Stimulated activated naive CD8-positive, alpha-beta T cell treated with anti-CD3 and anti-CD28 coated beads, Interleukin-15, amount 100 ng/mL, for 72 hours (primary cell): Measurements from ENCODE around the gene POLR2E.

Source experiments
- ATAC-seq: fragments of 150-1000 bp; cut with Tn5 transposase; 2 replicates; pipeline ENCODE4 v1.10.0; 2021; ENCODE audit warnings: mild to moderate bottlenecking, moderate library complexity
- DNase-seq, 2 donors: peaks; one replicate each; pipeline ENCODE4 v3.0.0; 2021 to 2022
- H3K27ac Mint-ChIP-seq, 2 donors: one replicate each; pipeline ENCODE4 v1.8.0; 2022; ENCODE audit warnings: mild to moderate bottlenecking in 2 of 2, mixed read lengths in 2 of 2, moderate library complexity in 2 of 2
- H3K27me3 Mint-ChIP-seq: one replicate; pipeline ENCODE4 v1.8.0; 2022; ENCODE audit warnings: mixed read lengths
- H3K4me1 Mint-ChIP-seq: one replicate; pipeline ENCODE4 v1.8.0; 2022; ENCODE audit warnings: mild to moderate bottlenecking, mixed read lengths
- H3K4me3 Mint-ChIP-seq, 2 donors: one replicate each; pipeline ENCODE4 v1.8.0; 2022; ENCODE audit warnings: mild to moderate bottlenecking in 2 of 2, mixed read lengths in 2 of 2, moderate library complexity in 1 of 2
- H3K9me3 Mint-ChIP-seq, 2 donors: one replicate each; pipeline ENCODE4 v1.8.0; 2022; ENCODE audit warnings: mixed read lengths in 2 of 2

POLR2E gene

DNA sequence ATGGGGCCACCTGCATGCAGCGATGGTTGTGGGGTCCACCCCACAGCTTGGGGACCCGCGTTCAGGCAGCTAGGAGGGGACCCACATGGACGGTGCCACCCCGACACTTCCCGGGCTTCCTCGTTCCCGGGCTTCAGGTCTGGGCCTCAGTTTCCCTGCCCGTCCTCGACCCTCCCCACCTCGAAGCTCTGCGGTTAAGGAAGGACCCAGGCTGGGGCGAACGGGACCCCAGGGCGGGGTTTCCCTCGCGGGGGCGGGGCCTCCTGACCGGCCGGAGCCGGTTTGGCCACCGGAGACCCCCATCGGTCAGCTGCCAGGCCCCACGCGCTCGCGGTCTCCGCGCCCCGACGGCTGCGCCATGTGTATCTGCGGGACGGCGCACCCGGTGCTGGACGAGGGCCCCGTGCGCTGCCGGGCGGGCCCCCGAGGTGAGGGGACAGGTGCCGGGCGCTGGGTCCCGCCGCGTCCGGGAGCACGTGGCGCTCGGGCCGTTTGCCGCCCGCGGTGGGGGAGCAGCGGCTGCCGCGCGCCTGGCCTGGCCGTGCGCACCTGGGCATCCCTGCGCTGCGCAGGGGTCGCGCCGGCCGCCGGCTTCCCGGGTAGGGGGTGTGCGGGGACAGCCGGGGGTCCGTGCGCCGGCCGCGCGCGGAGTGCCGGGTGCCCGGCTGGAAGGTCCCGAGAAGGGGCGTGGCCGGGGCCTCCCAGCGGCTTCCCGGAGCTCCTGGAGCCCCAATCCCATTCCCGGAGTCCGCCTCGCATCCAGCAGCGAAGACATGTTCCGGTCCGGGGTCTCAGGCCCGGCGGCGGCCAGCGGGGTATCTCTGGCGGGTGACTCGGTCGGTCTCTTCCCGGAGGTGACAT is 24.0 kb downstream of the POLR2E start:
- Mint-ChIP-seq H3K9me3 (no peaks in the 10 kb centered on the region), H3K27me3 (no peaks in the 10 kb centered on the region), H3K27ac (no peak overlapping the region), H3K4me3 (peak overlapping the region; percentile 70 to 79), H3K4me1 (peaks cover 68% of the 10 kb centered on the region)
- no peak for DNase-seq
- ATAC-seq: no peak

DNA sequence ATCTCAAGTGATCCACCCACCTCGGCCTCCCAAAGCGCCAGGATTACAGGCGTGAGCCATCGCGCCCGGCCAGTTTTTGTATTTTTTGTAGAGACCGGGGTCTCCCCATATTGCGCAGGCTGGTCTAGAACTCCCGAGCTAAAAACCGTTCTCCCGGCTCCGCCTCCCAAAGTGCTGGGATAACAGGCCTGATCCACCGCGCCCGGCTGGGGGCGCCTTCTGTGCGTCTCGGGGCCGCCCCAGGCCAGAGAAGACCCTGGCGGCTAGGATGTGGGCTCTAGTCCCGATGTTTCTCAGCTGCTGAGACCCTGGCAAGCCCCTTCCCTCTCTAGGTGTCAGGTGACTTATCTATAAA is 24.6 kb downstream of the POLR2E start:
- H3K9me3 Mint-ChIP-seq: no peaks in the 10 kb centered on the region
- no peak for DNase-seq
- no peak for ATAC-seq
- H3K27me3 Mint-ChIP-seq: no peaks in the 10 kb centered on the region
- H3K4me1 Mint-ChIP-seq: peaks cover 68% of the 10 kb centered on the region
- H3K4me3 Mint-ChIP-seq: peak overlapping the region; percentile 93
- H3K27ac Mint-ChIP-seq: no peak overlapping the region

DNA sequence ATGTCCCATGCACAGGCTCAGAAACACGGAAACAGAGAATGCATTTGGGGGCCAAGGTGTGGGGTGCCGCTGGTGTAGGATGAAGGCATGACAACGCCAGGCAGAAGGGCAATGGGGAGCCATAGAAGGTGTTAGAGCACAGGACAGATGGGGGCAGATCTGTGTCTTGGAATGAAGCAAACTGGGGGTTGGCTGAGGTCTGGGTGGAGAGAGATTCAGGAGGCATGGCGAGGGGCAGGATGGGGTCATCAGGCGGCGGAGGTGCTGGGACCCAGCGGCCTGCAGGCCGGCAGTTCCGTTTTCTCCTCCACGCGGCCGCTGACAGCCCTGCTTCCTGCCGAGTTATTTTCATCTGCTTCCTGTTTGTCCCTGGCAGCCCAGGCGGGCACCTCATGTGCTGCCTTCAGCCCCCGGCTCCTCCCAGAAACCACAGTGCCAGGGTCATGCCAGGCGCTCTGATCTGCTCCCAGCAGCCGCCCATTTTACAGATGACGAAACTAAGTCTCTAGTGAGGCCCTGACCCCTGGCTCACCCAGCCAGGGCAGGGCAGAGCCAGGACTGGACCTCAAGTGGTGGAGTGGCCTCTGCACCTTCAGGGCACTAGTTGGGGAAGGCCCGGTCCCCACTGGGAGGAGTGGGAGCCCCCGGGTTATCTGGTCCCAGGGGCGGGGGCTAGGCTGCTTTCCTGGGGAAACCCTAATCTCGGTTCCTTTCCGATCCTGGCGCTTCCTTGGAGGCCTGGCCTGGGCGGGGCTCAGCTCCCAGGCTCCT is 26.0 kb downstream of the POLR2E start:
- no peaks in the 10 kb centered on the region for H3K27me3 Mint-ChIP-seq
- H3K27ac Mint-ChIP-seq: peak overlapping the region; percentile 94 to 97
- H3K4me1 Mint-ChIP-seq: peaks cover 73% of the 10 kb centered on the region
- H3K4me3 Mint-ChIP-seq: peak overlapping the region; percentile 93
- peak; percentile 39 to 74 for DNase-seq
- ATAC-seq: peak; percentile 24
- H3K9me3 Mint-ChIP-seq: no peaks in the 10 kb centered on the region

DNA sequence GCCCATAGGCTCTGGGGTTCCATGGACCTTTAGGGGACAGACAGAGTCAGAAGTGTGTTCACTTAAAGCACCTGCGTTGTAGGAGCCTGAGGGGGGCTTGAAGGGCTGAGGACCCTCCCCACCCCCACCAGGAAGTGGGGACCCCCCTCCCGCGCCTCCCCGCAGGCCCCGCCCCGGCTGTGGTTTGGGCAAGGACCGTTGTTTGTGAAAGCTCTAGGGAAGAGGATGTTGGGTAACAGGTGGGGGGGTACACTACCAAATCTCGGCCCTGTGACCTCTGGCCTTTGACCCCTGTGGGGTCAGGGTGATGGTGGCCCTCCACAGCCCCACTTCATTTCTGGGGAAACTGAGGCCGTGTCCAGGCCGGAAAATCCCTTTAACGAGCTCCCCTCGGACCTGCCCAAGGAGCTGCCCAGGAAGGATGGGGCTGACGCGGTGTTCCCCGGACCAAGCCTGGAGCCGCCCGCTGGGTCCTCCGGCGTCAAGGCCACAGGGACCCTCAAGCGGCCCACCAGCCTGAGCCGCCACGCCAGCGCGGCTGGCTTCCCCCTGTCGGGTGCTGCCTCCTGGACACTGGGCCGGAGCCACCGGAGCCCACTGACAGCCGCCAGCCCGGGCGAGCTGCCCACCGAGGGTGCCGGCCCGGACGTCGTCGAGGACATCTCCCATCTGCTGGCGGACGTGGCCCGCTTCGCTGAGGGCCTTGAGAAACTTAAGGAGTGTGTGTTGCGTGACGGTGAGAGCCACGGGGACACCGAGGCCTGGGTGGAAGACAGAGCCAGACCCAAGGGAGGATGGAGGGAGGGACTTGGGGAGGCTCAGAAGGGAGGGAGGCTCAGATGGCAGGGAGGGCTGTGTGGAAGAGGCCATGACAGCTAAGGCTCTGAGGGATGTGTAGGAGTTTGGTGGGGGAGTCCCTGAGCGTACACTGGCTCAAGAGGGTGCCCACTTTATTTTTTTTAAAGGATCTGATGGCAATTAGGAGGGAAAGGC is 26.9 kb downstream of the POLR2E start:
- DNase-seq: peak; percentile 60 to 75
- H3K27ac Mint-ChIP-seq: peak overlapping the region; percentile 94 to 98
- H3K4me3 Mint-ChIP-seq: peak overlapping the region; percentile 93
- H3K27me3 Mint-ChIP-seq: no peaks in the 10 kb centered on the region
- no peaks in the 10 kb centered on the region for H3K9me3 Mint-ChIP-seq
- ATAC-seq: peak; percentile 27
- peaks cover 73% of the 10 kb centered on the region for H3K4me1 Mint-ChIP-seq

DNA sequence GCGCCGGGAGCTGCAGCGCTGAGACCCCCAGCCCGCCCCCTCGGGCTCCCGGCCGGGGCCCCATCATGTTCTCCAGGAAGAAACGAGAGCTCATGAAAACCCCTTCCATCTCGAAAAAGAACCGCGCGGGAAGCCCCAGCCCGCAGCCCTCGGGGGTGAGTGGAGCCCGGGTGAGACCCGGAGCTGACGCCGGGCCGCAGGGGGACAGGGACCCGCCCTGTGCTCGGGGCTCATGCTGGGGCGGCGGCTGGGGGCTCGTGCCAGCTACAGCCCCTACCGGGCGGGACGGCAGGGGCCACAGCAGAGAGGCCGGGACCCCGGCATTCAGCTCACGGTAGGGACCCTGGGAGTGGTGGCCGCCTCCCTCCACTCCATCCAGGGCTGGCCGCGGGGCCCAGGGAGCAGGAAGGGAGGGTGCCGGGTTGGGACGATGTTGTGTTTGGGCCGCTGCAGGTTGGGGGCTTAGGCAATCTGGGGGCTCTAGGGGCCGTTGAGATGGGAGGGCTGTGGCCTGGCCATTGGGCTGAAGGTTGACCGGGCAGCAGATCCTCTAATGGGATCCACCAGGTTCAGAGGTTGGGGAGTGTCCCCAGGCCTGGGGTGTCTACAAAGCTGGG is 27.7 kb downstream of the POLR2E start:
- peak; percentile 85 for DNase-seq
- ATAC-seq: peak; percentile 74
- H3K4me3 Mint-ChIP-seq: peak overlapping the region; percentile 93
- peak overlapping the region; percentile 93 to 98 for H3K27ac Mint-ChIP-seq
- H3K9me3 Mint-ChIP-seq: no peaks in the 10 kb centered on the region
- H3K27me3 Mint-ChIP-seq: no peaks in the 10 kb centered on the region
- peaks cover 67% of the 10 kb centered on the region for H3K4me1 Mint-ChIP-seq

DNA sequence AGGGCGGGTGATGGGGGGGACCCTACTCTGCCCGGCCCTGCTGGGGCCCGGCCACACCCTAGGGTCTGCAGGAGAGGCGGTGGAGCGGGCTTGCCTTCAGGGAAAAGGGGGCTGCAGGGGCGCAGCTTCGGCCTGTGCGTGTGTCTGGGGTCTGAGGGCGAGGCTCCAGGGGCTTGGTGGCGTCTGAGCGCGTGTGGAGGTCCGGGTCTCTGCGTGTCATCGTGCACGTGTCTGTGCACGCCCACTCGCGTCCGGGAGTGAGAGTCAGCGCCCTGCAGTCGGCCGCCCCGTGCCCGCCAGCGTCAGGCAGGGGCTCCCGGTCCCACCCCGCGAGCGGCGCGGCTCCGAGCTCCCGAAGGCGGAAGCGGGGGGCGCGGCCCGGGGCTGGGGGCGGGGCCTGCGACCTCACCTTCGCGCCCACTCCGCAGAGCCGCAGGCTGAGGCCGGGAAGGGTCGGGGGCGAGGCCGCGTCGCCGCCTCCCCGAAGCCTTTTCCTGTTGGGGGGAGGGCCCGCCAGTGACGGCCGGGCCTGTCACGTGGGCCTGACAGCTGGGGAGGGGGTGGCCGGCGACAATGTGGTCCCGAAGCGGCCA is 28.3 kb downstream of the POLR2E start, which contains the start of gene ARHGAP45:
Gene ARHGAP45 (plus strand): TSS at position 420 of the 593 bp plus-strand sequence. CDS start 239 bp downstream, outside the sequence.
- peak within 1 kb of the TSS; percentile 93 to 98 for H3K27ac Mint-ChIP-seq
- peak; percentile 90 for DNase-seq
- no peaks in the 10 kb centered on the region for H3K27me3 Mint-ChIP-seq
- peak; percentile 69 for ATAC-seq
- H3K4me3 Mint-ChIP-seq: peak within 1 kb of the TSS; percentile 93
- H3K9me3 Mint-ChIP-seq: no peaks in the 10 kb centered on the region
- H3K4me1 Mint-ChIP-seq: peaks cover 61% of the 10 kb centered on the region

DNA sequence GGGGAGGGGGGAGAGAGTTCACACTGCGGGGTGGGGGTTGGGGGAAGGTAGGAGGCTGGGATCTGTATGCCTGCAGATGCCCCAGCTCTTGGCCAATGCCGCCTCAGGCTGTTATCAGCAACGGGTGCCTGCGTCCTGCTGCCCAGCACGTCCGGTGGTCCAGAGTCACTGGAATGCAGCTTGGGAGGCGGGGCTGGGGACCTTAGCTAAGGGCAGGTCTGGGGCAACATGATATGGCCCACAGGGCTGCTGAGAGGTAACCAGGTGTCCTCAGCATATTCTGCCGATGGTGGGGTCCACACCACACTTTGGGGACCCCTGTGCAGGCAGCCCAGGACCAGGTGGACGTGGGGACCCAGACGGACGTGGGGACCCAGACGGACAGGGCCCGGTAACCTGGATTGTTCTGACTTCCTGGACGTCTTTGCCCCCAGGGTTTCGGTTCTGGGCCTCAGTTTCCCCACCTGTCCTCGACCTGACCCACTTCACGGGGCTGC is 28.9 kb downstream of the POLR2E start:
- Mint-ChIP-seq H3K27me3 (no peaks in the 10 kb centered on the region), H3K4me3 (peak overlapping the region; percentile 71 to 93), H3K4me1 (peaks cover 57% of the 10 kb centered on the region), H3K27ac (no peak overlapping the region), H3K9me3 (no peaks in the 10 kb centered on the region)
- ATAC-seq (no peak), DNase-seq (no peak)

DNA sequence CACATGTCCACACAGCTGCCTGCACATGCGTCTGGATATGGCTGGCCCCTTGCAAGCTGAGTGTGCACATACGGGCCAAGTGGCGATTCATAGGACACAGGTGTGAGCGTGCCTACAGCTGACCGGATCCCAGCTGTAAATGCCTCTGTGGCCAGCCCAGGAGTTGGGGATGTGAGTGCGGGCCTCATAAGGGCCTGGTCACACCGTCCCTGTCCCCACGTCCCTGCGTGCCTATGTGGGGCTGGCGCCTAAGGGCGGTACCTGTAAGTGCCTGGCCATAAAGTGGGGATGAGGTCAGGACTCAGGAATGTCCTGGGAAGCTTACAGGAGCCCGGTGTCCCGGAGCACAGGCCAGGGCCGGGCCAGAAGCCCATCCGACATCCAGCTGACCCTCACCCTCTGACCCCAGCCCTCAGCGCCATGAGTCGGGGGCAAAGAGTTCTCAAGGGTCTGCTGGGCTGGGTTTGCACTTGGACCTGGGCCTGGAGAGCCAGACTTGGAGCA is 29.5 kb downstream of the POLR2E start:
- Mint-ChIP-seq H3K4me1 (peaks cover 57% of the 10 kb centered on the region), H3K9me3 (no peaks in the 10 kb centered on the region), H3K27ac (no peak overlapping the region), H3K4me3 (peak overlapping the region; percentile 64 to 93), H3K27me3 (no peaks in the 10 kb centered on the region)
- ATAC-seq (no peak), DNase-seq (no peak)

DNA sequence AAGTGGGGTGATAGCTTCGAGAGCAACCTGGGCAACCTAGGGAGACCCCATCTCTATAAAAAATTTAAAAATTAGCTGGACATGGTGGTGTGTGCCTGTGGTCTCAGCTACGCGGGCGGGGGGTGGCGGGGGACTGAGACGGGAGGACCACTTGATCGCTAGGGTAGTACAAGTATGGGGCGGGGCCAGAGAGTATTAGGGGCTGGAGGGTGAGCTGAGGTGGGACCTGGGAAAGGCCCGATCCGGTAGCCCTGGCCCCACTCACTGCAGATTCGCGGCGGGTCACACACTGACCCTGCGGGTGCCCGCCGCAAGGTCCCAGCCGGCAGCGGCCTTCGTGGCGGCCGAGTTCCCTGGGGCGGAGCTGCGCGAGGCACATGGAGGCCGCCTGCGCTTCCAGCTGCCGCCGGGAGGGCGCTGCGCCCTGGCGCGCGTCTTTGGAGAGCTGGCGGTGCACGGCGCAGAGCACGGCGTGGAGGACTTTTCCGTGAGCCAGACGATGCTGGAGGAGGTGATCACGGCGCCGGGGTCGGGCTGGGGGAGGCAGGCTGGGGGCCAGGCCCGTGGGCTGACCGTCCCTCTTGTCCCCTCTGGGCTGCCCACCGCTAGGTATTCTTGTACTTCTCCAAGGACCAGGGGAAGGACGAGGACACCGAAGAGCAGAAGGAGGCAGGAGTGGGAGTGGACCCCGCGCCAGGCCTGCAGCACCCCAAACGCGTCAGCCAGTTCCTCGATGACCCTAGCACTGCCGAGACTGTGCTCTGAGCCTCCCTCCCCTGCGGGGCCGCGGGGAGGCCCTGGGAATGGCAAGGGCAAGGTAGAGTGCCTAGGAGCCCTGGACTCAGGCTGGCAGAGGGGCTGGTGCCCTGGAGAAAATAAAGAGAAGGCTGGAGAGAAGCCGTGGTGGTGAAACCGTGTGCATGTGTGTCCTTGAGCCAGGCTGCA is 30.2 kb downstream of the POLR2E start:
- ATAC-seq: peak; percentile 48
- Mint-ChIP-seq H3K4me1 (peaks cover 54% of the 10 kb centered on the region), H3K27ac (no peak overlapping the region), H3K27me3 (no peaks in the 10 kb centered on the region), H3K9me3 (no peaks in the 10 kb centered on the region), H3K4me3 (peak overlapping the region; percentile 3 to 93)
- DNase-seq: peak; percentile 75 to 76

DNA sequence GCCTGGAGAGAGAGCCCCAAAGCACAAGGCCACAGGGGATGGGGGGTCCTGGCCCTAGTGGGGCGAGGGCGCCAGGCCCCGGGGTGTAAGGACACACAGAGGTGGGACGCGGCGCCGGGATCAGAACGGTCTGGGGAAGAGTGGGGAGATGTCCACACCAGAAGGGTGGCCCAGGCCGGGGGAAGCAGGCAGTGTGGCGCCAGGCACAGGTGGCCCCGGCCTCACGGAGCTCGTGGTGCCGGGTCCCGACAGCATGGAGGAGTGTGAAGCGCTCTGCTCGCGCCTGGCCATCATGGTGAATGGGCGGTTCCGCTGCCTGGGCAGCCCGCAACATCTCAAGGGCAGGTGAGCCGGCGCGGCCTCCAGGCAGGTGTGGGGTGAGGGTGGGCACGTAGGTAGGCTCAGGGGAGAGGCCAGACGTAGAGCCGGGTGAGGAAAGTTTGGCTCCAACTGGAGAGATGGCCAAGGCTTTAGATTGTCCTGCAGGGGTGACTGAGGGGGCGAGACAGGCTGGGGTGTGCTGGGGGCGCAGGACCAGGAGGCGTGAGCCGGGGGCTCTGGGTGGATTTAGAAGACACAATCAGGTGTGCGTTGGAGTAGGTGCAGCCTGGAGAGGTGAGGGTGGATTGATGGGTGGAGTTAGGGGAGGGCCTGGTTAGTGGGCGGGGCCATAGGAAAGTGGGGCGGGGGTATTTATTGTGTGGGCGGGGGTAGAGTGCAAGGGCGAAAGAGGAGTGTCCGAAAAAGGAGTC is 31.1 kb downstream of the POLR2E start:
- H3K27me3 Mint-ChIP-seq: no peaks in the 10 kb centered on the region
- H3K4me3 Mint-ChIP-seq: peak overlapping the region in 1 of 2 donors; percentile 19
- ATAC-seq (no peak), DNase-seq (no peak)
- H3K4me1 Mint-ChIP-seq: peaks cover 45% of the 10 kb centered on the region
- peak overlapping the region in 1 of 2 donors; percentile 42 for H3K27ac Mint-ChIP-seq
- no peaks in the 10 kb centered on the region for H3K9me3 Mint-ChIP-seq

DNA sequence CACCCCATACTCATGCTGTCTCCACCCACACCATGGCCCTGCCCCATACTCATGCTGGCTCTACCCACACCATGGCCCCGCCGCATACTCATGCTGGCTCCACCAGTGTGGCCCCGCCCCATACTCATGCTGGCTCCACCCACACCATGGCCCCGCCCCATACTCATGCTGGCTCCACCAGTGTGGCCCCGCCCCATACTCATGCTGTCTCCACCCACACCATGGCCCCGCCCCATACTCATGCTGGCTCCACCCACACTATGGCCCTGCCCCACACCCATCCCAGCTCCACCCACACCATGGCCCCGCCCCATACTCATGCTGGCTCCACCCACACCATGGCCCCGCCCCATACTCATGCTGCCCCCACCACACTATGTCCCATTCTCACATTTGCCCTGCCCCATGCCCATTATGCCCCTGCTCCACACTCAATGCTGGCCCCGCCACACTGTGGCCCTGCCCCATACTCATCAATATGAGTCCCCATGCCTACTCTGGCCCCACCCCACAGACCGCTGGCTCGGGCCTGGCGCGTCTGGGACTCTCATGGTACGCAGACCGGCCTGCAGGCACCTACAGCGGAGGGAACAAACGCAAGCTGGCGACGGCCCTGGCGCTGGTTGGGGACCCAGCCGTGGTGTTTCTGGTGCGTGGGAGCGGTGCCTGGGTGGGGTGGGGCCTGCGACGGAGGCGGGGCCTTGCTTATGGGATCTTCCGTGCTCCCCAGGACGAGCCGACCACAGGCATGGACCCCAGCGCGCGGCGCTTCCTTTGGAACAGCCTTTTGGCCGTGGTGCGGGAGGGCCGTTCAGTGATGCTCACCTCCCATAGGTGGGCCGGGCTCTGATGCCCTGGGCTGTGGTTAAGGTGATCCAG is 31.9 kb downstream of the POLR2E start:
- Mint-ChIP-seq H3K4me3 (no peak overlapping the region), H3K4me1 (peaks cover 42% of the 10 kb centered on the region), H3K27ac (no peak overlapping the region), H3K9me3 (peaks cover 0 to 4% of the 10 kb centered on the region in 2 donors), H3K27me3 (no peaks in the 10 kb centered on the region)
- ATAC-seq (no peak), DNase-seq (peak; percentile 59 to 63)
